CD4-positive, alpha-beta T cell treated with Interleukin-1 beta for 1 hour (primary cell): ENCODE data around the gene DHX40.
"Not testable (repeated sequence)": the region's sequence is repeated elsewhere in the genome, so short reads cannot be mapped to it uniquely, and the experiment has no call there.

ENCODE experiments used
- DNase-seq, 2 donors: peaks; one replicate each; pipeline ENCODE4 v3.0.0-alpha.2; 2020 to 2022

DHX40 gene

DNA sequence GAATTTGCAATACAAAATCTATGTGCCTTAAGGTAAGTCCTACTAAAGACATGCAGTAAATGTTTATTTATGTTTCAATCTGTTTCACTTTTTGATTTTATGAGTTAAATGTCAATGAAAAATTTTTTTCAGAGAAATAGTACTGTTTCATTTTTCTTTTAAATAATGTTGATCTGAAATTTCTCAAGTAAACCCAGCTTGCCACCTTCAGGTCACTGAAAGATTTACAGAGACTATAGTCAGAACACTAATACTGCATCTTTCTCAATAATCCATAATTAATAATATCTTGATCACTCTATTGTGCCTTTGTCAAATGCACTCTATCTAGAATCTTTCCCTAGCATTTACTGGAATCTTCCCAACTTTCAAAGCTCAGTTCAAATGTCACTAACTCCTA, 6.5 kb upstream of the DHX40 start:
- DNase-seq, result no peak

DNA sequence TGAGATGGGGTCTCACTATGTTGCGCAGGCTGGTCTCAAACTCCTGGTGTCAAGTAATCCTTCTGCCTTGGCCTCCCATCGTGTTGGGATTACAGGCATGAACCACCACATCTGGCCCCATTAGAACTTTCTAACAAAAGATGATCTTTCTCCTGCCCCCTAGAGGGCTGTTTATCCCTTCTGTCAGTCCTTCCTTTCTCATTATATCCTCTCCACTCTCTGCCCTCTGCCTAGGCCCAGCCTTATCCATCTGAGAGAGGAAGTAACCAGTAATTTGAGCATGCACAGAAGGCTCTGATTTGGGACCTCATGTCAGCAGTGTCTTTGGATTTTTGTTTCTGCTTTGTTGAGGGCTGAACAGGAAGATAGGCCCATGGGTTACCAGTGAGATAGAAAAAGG, 4.4 kb upstream of the DHX40 start:
- peak in 1 of 2 donors; percentile 6 for DNase-seq

DNA sequence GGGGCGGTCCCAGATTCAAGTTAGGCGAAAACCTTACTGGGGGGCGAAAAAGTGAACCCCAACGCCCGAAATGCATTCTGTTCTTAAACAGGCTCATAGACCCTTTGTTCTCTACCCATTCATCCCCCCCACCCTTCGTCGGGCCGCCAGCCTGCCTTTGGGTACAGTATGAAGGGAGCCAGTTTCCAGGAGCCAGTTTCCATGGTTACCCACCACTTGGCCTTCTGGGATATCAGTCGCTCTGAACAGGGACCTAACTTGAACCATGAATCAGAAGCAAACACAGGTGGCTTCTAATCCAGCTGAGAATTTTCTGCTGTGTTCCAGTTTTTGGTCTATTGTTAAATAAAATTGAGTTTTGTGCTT, 532 bp downstream of the DHX40 start:
- peak; percentile 71 to 73 for DNase-seq

DNA sequence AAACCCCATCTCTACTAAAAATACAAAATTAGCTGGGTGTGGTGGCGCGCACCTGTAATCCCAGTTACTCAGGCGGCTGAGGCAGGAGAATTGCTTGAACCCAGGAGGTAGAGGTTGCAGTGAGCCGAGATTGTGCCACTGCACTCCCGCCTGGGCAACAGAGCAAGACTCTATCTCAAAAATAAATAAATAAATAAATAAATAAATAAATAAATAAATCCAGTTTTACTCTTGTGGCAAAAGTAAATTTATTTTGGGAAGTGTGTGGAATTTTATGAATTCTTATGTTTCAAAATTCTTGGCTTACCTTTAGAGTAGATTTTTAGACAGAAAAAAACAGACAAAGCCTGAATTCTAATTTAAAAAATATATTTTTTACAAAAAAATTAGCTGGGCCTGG, 3.7 kb downstream of the DHX40 start:
- not testable (repeated sequence) for DNase-seq

DNA sequence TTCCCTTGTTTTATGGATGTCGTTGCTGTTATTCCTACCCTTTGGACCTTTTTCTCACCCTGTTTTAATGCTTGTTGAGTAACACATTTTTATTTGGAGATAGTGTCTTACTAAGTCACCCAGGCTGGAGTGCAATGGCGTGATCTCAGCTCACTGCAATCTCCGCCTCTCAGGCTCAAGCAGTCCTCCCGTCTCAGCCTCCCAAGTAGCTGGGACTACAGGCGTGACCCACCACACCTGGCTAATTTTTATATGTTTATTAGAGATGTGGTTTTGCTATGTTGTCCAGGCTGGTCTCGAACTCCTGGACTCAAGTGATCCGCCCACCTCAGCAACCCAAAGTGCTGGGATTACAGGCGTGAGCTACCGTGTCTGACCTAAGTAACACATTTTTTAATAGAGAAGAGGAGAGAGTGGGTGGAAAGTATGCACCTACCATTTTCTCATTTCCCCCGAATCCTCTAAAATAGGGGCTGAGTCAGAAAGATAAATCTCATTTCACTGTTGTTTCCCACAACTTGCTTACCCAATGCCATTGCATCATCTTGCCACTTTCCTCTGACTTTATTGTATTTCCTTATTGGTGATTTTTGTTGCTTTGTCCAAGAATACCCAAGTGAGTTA, 7.0 kb downstream of the DHX40 start:
- DNase-seq, result no peak

DNA sequence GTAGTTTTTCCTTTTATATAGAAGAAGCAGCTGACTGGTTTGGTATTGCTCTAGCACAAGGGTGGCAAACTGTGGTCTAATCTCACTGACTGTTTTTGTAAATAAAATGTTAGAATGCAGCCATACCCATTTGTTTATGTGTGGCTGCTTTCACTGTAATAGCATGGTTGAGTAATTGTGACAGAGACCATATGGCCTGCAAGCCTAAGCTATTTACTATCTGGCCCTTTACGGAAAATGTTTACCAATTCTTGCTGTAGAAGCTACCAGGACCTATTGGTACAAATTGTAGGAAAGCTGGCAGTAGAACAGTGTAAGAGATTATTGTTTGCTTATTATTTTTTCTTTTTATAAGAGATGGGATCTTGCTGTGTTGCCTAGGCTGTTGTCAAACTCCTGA, 18.8 kb downstream of the DHX40 start:
- DNase-seq, result not testable (repeated sequence)

DNA sequence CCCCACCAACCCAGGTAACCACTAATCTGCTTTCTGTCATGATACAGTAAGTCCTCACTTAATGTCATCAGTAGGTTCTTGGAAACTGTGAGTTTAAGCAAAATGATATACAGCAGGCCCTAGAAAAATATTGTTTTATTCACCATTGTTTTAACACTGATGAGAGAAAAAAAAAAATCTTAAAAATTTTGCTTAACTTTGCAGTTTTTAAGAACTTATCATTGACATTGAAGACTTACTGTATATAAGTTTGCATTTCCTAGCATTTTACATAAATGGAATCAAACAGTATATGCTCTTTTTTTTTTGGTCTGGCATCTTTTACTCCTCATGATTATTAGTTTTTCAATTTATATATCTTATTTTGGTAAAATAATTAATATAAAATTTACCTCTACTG, 34.8 kb downstream of the DHX40 start:
- no peak for DNase-seq

DNA sequence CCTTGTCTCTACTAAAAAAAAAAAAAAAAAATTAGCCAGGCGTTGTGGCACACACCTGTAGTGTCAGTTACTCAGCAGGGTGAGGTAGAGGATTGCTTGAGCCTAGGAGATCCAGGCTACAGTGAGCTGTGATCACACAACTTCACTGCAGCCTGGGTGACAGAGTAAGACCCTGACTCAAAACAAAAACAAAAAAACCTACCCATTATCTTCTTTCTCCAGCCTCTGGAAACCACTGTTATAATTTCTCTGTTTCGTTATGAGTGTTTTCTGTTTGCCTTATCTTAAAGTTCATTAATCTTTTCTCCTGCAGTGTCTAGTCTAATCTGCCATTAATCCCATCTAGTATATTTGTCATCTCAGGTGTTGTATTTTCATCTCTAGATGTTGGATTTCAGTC, 35.7 kb downstream of the DHX40 start:
- no peak for DNase-seq

DNA sequence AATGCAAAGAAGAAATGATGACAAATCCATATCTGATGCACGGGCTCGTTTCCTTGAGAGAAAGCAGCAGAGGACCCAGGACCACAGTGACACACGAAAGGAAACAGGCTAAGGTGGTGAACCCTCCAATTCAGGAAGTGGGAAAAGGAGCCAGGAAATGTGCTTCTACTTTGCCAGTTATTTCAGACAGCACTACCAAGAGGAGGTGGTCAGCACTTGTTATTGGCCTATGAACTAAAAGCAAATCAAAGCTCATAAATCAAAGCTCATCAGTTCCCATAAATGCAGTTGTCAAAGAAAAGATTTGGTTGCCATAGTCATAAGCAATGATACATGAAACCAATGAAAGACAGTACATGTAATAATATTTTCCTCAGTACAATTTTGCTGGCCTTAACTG, 41.7 kb downstream of the DHX40 start:
- DNase-seq, result no peak

DNA sequence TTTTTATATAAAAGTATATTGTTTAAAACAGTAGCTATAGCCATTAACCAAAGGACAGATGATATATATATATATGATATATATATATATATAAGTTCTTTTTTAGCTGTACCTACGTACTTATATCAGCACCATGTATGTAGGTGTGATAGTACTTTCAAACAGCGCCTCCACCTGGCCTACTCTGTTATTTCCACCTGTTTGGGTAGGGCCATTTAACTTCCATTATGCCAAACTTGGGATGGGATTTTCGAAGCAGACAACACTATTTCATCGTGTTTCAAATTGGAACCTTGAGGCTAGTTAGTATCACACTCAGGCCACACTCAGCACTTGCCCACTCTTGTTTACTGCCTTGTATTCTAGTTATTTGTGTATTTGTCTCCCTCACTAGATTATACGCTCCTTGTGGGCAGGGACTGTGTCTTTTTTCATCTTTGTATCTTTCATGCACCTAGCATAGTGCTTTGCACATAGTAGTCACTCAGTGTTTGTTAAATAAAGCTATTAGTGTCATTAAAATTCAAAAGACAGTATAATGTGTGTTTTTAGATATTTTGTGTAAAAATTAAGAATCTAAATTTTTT, 42.5 kb downstream of the DHX40 start:
- peak in 1 of 2 donors; percentile 26 for DNase-seq

DNA sequence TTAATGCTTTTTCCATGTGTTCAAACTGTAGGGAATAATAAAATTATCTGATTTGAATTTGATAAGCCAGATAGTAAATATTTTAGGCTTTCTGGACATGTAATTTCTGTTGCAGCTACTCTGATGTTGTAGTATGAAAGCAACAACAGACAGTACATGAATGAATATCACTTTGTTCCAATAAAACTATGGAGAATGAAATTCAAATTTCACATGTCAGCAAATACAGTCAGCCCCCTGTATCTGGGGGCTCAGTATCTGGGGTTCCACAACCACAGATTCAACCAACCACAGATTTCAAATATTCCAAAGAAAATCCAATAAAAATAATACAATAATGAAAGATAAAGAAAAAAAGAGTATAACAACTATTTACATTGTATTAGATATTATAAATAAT, 46.1 kb downstream of the DHX40 start:
- DNase-seq, result no peak

DNA sequence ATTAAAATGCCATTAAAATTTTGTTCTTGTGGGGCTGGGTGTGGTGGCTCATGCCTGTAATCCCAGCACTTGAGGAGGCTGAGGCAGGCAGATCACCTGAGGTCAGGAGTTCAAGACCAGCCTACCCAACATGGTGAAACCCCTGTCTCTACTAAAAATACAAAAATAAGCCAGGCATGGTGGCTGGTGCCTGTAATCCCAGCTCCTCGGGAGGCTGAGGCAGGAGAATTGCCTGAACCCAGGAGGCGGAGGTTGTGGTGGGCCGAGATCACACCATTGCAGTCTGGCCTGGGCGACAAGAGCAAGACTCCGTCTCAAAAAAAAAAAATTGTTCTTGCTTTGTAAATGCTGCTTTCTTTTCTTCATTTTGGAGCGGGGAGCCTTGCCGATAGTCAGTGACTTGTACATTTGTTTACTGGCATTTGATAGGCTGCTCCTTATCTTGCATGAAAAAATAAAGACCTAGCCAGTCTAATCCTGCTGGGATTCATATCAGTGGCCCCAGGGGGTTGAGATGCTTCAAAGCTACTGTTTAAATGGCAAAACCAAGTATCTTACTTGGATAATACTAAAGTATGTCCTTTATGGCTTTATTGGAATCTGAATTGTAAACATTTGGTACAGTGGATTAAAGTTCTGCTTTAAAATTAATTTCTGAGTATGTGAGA, 51.0 kb downstream of the DHX40 start:
- no peak for DNase-seq

DNA sequence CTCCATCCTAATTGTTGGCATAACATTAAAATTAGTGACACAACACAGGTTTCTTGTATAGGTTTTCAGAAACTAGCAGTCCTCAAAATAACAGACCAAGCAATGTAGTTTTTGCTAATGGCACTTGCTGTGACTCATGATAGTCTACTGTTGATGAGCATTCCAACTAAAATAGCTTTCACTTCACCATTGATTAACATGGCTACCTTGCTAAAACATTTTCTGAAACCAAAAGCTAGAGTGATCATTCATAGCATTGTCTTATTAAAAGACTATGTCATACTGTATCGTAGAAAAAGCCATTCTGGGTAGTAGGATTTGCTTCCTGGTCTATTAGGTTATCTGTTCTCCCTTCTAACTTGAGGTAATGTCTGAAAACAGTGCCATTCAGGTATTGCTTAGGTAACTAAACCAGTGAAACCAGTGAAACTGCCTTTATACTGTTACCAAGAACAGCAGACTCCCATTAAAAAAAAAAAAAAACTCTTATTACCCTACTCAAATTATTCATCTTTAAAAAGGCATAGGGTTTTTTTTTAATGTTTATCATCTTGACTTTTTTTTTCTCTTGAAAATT, 51.8 kb downstream of the DHX40 start:
- DNase-seq, result no peak

DNA sequence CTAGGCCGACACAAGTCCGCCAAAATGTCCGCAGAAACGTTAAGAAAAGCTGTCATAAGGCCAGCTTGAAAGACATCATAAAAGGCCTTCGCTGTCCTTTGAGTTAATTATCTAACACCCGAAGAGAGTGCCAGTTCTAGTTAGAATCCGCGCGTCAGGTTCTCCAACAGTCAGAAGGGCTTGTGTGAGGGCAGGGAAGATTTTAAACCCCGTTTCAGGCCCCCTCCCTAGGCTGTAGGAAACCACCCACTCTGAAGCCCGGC, 53.6 kb downstream of the DHX40 start:
- no peak for DNase-seq

DNA sequence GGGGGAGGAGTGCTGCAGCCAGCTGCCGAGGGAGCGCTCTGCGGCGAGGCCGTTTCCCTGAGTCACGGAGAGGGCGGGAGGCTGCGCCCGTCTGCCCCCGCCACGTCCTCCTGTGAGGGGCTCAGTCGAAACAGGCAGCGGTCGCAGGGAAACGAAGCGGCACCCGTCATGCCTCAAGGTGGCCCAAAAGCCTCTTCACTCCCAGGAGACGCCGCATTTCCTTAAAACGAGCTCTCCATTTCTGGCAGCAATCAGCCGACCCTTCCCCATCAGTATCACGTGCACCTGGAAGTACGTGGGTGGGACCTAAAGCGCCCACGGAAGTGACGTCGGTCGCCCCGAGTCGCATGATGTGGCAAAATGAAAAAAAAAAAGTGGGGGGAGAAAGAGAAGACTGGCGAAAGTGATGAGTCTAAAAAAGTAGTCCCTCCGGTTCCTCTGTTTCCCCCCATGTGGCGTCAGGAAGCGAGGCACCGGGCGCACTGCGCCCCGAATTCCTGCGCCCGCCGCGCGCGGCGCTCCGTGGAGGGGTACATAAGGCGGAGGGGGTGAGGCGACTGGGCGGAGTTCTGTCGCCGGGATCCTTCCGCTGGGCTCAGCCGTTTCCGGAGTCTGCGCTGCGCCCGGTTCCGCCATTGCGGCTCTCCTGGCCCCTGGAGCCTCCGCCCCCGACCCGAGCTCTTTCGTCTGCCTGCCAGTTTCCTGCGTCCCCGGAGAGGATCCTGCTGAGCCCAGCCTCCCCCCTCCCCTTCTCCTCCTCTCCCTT, 54.1 kb downstream of the DHX40 start, which contains the start of gene CLTC:
CLTC (plus strand) TSS at position 598 of the 766 bp plus-strand sequence. CDS start 237 bp downstream, outside the sequence.
- DNase-seq, result peak; percentile 91 to 92

DNA sequence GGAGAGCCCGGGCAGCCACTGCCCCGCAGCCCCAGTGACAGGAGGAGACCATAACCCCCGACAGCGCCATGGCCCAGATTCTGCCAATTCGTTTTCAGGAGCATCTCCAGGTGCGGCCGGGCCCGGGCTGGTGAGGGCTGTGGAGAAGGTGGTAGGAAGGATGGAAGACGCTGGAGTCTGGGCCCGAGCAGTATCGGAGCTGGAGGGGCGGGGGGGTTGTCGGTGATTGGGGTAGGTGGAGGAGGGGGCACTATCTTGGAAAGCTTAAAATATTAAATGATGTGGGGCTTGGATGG, 54.6 kb downstream of the DHX40 start:
- DNase-seq, result no peak

DNA sequence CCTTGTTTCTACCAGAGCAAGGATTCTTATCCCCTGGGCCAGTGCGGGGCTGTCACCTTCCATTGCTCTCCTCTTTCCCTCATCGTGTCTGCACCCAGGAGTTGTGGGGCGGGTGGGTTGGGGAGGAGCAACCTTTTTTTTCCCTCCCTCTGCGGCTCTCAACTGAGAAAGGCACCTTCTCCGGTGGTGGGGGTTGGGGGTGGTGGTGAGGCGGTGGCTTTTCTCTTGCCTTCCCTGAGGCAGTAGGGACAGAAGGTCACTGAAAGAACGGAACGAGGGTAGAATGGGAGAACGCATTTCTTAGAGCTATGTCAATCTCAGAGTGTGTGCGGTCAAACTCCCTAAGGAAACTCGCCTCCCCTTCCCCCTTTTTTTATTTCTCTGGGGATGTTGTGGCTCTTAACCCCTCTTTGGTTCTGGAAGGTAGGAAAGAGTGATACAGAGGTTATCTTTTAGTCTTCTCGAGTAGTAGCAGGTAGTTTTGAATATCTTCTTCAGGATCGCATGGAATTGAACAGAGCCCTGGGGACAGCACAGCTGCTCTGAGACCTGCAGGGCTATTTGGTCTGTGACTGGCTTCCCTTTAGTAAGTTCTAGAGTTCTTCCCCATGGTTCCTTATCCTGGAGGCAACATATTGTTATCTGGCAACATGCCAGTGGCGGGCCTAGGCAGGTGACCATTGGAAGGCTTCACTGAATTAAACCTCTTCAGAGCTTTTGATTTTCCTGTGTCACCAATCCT, 55.3 kb downstream of the DHX40 start:
- DNase-seq, result peak; percentile 41 to 62

DNA sequence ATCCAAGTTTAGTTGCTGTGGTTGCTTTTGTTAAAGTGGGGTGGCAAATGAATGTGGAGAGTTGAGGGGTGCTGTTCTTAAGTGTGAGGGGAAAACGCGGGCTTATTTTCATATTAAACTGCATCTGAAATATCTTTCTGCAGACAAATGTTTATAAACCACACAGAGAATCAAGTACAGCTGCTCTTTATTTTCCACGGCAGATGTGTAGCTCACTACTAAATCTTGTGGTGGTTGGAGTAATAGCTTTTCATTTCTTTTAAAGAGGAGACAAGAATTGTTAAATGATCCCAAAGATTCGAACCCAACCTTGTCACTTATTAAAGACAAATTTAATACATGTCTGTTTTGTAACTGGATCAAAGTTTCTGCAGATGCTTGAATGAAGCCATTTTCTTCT, 56.4 kb downstream of the DHX40 start:
- no peak for DNase-seq

DNA sequence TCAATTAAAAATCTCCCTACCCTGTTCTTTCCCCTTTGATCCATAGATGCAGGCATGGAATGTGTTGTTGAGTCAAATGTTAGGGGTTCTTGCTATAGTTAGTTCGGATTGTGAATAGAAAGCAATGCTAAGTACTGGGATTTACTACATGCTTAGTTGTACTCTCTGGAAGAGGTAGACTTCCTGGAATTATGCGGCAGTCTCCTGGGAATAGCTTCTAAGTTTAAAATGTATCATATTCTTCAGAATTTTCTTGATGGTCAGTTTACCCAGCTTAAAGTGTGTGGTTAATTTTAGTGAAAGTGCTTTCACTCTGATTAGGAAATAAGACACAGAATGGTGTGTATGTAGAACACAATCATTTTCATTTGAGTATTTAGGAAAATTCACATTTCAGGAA, 57.7 kb downstream of the DHX40 start:
- no peak for DNase-seq

DNA sequence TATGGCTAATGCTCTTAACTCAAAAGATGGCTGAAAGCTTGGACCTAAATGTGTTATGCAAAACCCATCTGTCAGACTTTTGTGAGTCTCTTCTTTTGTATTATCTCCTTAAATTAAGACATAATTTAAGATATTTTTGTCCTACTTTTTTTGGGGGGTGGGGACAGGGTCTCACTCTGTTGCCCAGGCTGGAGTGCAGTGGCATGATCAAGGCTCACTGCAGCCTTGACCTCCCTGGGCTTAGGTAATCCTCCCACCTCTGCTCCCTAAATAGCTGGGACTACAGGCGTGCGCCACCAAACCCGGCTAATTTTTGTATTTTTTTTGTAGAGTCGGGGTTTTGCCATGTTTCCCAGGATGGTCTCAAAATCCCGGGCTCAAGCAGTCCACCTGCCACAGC, 61.3 kb downstream of the DHX40 start:
- no peak for DNase-seq

DNA sequence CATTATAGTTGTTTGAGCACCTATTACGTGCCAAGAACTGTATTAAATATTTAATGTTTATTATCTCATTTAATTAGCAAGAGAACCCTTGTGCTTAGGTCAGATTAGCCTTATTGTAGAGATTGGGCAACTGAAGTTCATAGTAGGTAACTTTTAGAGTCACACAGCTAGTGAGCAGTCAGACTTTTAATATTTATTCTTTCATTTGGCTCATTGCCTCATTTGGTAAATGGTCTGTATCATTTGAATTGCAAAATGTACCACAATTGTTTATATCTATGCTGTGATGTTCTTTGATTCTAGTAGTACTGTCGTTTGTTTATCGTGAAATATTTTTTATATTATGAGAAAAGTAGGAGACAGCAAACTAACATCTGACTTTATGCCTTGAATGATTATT, 61.9 kb downstream of the DHX40 start:
- no peak for DNase-seq

DNA sequence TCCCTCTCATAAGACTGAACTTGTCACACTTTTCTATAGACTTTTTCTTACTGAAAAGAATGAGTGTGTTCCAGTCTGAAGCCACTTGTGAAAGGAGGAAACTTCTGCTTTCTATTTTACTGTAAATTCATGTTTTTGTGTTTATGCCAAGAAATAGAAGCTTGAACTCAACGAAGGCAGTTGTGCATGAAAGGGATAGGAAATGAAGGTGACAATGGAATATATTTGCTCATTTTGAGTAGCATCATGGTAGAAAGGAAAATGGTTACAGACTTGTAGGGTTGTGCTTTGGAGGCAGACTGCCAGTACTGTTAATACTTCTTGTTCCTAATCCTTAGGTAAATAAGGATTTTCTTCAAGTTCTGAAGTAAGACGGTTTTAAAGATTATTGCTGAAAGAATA, 62.4 kb downstream of the DHX40 start:
- DNase-seq, result no peak

DNA sequence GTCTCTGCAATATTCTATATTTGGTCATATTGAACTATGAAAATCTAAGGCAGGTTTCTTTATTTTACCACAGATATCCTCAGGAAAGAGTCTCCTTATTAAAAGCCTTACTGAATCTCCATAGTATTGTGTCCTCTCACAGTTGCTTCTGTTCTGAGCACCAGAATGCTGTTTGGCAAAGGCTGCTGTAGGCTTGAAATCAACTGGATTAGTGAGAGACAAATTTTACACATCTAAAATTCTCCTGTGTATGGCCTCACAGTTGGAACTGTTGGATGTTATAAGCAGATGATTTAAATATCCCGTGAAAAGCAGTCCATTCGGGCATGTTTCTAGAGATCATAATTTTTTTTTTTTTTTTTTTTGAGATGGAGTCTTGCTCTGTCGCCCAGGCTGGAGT, 63.8 kb downstream of the DHX40 start:
- no peak for DNase-seq
